ENCODE results near the gene PDZD2.

PDZD2 gene

DNA sequence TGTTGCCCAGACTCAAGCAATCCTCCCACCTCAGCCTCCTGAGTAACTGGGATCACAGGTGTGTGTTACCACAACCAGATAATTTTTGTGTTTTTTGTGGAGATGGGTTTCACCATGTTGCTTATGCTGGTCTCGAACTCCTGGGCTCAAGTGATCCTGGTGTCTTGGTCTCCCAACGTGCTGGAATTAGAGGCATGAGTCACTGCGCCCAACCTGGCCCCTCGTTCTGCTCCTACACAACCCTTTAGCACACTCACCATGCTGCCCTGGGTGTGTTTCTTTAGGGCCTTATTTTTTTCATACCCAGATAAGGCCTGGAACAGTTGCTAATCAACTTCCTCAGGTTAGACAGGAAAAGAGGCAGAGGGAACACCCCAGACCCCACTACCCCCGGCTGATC is 2.6 kb downstream of the PDZD2 start:
- TF ChIP-seq, protein P1, sequence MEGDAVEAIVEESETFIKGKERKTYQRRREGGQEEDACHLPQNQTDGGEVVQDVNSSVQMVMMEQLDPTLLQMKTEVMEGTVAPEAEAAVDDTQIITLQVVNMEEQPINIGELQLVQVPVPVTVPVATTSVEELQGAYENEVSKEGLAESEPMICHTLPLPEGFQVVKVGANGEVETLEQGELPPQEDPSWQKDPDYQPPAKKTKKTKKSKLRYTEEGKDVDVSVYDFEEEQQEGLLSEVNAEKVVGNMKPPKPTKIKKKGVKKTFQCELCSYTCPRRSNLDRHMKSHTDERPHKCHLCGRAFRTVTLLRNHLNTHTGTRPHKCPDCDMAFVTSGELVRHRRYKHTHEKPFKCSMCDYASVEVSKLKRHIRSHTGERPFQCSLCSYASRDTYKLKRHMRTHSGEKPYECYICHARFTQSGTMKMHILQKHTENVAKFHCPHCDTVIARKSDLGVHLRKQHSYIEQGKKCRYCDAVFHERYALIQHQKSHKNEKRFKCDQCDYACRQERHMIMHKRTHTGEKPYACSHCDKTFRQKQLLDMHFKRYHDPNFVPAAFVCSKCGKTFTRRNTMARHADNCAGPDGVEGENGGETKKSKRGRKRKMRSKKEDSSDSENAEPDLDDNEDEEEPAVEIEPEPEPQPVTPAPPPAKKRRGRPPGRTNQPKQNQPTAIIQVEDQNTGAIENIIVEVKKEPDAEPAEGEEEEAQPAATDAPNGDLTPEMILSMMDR (conservative IDR thresholded peaks at IDR 0.05; ENCODE audit: control insufficient read depth, insufficient read depth, low read depth, low read length) = no peak
- H3K4me3 ChIP-seq (ENCODE audit: control insufficient read depth, low read depth, low read length) = no peak overlapping the region
- no peak for DNase-seq (ENCODE audit: low read depth)

DNA sequence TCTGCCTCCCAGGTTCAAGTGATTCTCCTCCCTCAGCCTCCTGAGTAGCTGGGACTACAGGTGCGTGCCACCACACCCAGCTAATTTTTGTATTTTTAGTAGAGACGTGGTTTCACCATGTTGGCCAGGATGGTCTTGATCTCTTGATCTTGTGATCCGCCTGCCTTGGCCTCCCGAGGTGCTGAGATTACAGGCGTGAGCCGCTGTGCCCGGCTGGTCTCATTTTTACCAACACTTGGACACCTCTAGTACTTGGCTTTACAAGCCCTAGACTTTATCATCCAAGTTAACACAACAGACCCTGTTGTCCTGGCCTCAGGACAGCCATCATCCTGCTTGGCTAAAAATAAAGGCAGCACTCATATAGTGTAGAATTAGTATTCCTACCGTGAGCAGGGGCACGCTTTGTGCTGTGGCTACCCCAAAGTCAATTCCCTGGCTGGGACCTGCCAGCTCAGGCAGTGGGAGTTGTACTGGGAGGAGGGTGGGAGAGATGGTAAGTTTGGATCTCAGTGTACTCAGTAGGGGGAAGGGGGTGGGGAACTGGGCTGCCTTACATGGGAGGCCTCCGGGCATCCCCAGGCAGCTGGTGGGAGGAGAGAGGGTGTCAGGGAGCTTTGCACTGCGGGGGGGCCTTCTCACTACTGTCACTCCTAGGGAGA is 6.6 kb downstream of the PDZD2 start:
- TF ChIP-seq, protein P1 (conservative IDR thresholded peaks at IDR 0.05; ENCODE audit: control insufficient read depth, insufficient read depth, low read depth, low read length) = no peak
- DNase-seq (ENCODE audit: low read depth) = no peak
- no peak overlapping the region for H3K4me3 ChIP-seq (ENCODE audit: control insufficient read depth, low read depth, low read length)

DNA sequence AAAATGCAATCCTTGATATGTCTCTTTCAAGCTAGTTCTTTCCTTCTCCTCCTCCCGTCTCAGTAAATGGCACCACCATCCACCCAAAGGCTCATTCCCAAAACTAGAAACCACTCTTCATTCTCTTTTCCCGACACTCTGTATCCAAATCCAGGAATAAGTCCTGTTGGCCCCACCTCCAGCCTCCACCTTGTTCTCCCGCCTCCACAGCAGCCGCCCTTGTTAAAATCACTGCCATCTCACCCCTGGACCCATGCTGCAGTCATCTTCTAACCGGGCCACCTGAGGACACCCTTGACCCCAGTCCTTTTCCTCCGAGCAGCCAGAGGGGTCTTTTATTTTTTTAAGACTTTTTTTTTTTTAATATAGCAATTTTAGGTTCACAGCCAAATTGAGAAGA is 9.4 kb downstream of the PDZD2 start:
- TF ChIP-seq, protein P1 (conservative IDR thresholded peaks at IDR 0.05; ENCODE audit: control insufficient read depth, insufficient read depth, low read depth, low read length) = no peak
- H3K4me3 ChIP-seq (ENCODE audit: control insufficient read depth, low read depth, low read length) = no peak overlapping the region
- DNase-seq (ENCODE audit: low read depth) = no peak

DNA sequence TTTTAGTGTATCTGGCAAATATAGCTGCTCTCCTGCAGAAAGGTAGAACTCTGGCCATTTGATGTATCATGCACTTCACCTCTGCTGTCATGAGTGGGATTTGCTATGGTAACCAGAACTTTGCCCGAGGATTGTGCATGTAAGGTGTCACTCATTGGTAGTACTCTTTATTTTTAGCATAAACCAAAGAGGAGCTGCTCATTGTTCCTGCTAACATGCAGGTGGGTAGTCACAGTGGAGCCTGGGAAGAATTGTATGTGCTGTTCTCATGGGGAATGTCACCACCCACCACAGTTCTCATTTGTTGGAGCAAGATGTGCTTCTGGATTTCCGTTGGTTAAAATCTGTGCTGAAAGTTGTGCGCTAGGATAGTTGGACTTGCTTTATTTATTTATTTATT is 12.3 kb downstream of the PDZD2 start:
- TF ChIP-seq, protein P1 (conservative IDR thresholded peaks at IDR 0.05; ENCODE audit: control insufficient read depth, insufficient read depth, low read depth, low read length) = no peak
- no peak overlapping the region for H3K4me3 ChIP-seq (ENCODE audit: control insufficient read depth, low read depth, low read length)
- no peak for DNase-seq (ENCODE audit: low read depth)

DNA sequence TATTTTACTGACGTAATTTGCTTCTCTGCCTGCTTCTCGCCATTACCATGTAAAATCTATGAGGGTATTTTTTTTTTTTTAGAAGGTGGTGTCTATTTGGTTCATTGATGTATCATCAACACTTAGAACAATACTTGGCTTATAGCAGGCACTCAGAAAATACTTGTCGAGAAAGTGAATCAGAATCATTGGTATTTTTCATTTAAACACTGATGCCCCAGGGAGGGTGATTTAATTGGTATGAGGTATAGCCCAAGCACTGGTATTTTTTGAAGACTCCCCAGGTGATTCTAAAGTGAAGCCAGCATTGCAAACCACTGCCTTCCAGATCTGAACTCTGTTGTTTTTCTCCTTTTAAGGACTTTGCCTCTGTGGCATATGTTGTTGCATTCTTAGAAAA is 16.6 kb downstream of the PDZD2 start:
- no peak for DNase-seq (ENCODE audit: low read depth)
- TF ChIP-seq, protein P1 (conservative IDR thresholded peaks at IDR 0.05; ENCODE audit: control insufficient read depth, insufficient read depth, low read depth, low read length) = no peak
- no peak overlapping the region for H3K4me3 ChIP-seq (ENCODE audit: control insufficient read depth, low read depth, low read length)

DNA sequence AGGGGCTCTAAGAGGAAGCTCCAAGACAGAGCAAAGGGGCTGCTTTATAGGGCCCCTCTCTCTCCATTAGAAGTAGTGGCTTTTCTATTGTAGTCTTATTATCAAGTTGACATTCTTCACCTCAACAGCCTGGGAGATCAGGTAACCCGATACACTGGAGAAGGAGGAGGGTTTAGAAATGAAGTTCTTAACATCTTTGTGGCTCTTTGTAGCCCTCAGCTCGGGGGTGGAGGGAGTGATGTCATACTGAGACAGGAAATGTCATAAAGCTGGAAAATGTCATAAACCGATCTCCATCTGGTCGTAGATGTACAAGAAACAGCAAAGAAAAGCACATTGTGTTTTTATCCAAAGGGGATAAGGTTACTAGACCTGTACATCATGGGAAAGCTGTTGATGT is 17.9 kb downstream of the PDZD2 start:
- TF ChIP-seq, protein P1 (conservative IDR thresholded peaks at IDR 0.05; ENCODE audit: control insufficient read depth, insufficient read depth, low read depth, low read length) = no peak
- H3K4me3 ChIP-seq (ENCODE audit: control insufficient read depth, low read depth, low read length) = no peak overlapping the region
- no peak for DNase-seq (ENCODE audit: low read depth)
